ENCODE measurements around the gene RUNX2.

Gene RUNX2

GRCh38 chr6:45427726-45428125 lies 99.6 kb downstream of the RUNX2 start:
- peak overlapping the region; percentile 29 for H3K4me3 Mint-ChIP-seq
- no peak for DNase-seq
- H3K9me3 Mint-ChIP-seq, result no peaks in the 10 kb centered on the region
- peaks cover 72% of the 10 kb centered on the region for H3K36me3 Mint-ChIP-seq (ENCODE audit: low read depth)
- no peaks in the 10 kb centered on the region for H3K27me3 Mint-ChIP-seq
- H3K4me1 Mint-ChIP-seq (ENCODE audit: low read depth), result peaks cover 66% of the 10 kb centered on the region
- H3K27ac Mint-ChIP-seq, result peak overlapping the region; percentile 71

- Mint-ChIP-seq H3K36me3 (ENCODE audit: low read depth) (peaks cover 76% of the 10 kb centered on the region), H3K9me3 (no peaks in the 10 kb centered on the region), H3K27ac (peak overlapping the region; percentile 48), H3K4me1 (ENCODE audit: low read depth) (peaks cover 73% of the 10 kb centered on the region), H3K4me3 (peak overlapping the region; percentile 29), H3K27me3 (no peaks in the 10 kb centered on the region)
- no peak for DNase-seq
Observed at GRCh38 chr6:45428727-45429126, 100.6 kb downstream of the RUNX2 start.

GRCh38 chr6:45430590-45431202 lies 102.6 kb downstream of the RUNX2 start:
- DNase-seq, result no peak
- Mint-ChIP-seq H3K4me3 (peak overlapping the region; percentile 55), H3K27me3 (no peaks in the 10 kb centered on the region), H3K4me1 (ENCODE audit: low read depth) (peaks cover 76% of the 10 kb centered on the region), H3K27ac (peak overlapping the region; percentile 41), H3K36me3 (ENCODE audit: low read depth) (peaks cover 77% of the 10 kb centered on the region), H3K9me3 (no peaks in the 10 kb centered on the region)

GRCh38 chr6:45431317-45432065 lies 103.4 kb downstream of the RUNX2 start:
- peak overlapping the region; percentile 55 for H3K4me3 Mint-ChIP-seq
- H3K9me3 Mint-ChIP-seq, result no peaks in the 10 kb centered on the region
- DNase-seq, result no peak
- H3K27ac Mint-ChIP-seq, result peak overlapping the region; percentile 64
- H3K4me1 Mint-ChIP-seq (ENCODE audit: low read depth), result peaks cover 78% of the 10 kb centered on the region
- peaks cover 81% of the 10 kb centered on the region for H3K36me3 Mint-ChIP-seq (ENCODE audit: low read depth)
- H3K27me3 Mint-ChIP-seq, result no peaks in the 10 kb centered on the region

GRCh38 chr6:45432977-45433376 lies 104.8 kb downstream of the RUNX2 start:
- peak overlapping the region; percentile 44 for H3K27ac Mint-ChIP-seq
- H3K36me3 Mint-ChIP-seq (ENCODE audit: low read depth), result peaks cover 90% of the 10 kb centered on the region
- H3K9me3 Mint-ChIP-seq, result no peaks in the 10 kb centered on the region
- H3K27me3 Mint-ChIP-seq, result no peaks in the 10 kb centered on the region
- DNase-seq, result no peak
- peak overlapping the region; percentile 48 for H3K4me3 Mint-ChIP-seq
- H3K4me1 Mint-ChIP-seq (ENCODE audit: low read depth), result peaks cover 86% of the 10 kb centered on the region

GRCh38 chr6:45433533-45434380 lies 105.6 kb downstream of the RUNX2 start:
- Mint-ChIP-seq H3K4me3 (peak overlapping the region; percentile 30), H3K27me3 (no peaks in the 10 kb centered on the region), H3K27ac (peak overlapping the region; percentile 87), H3K4me1 (ENCODE audit: low read depth) (peaks cover 87% of the 10 kb centered on the region), H3K9me3 (no peaks in the 10 kb centered on the region), H3K36me3 (ENCODE audit: low read depth) (peaks cover 90% of the 10 kb centered on the region)
- no peak for DNase-seq

GRCh38 chr6:45434381-45434700 lies 106.2 kb downstream of the RUNX2 start:
- peaks cover 87% of the 10 kb centered on the region for H3K4me1 Mint-ChIP-seq (ENCODE audit: low read depth)
- H3K36me3 Mint-ChIP-seq (ENCODE audit: low read depth), result peaks cover 90% of the 10 kb centered on the region
- H3K27me3 Mint-ChIP-seq, result no peaks in the 10 kb centered on the region
- peak overlapping the region; percentile 30 for H3K4me3 Mint-ChIP-seq
- no peaks in the 10 kb centered on the region for H3K9me3 Mint-ChIP-seq
- no peak for DNase-seq
- H3K27ac Mint-ChIP-seq, result peak overlapping the region; percentile 87

- Mint-ChIP-seq H3K4me1 (ENCODE audit: low read depth) (peaks cover 87% of the 10 kb centered on the region), H3K27ac (peak overlapping the region; percentile 96), H3K36me3 (ENCODE audit: low read depth) (peaks cover 93% of the 10 kb centered on the region), H3K9me3 (no peaks in the 10 kb centered on the region), H3K27me3 (no peaks in the 10 kb centered on the region), H3K4me3 (peak overlapping the region; percentile 69)
- no peak for DNase-seq
Observed at GRCh38 chr6:45436544-45437438, 108.7 kb downstream of the RUNX2 start.

- H3K4me1 Mint-ChIP-seq (ENCODE audit: low read depth), result peaks cover 88% of the 10 kb centered on the region
- peak overlapping the region; percentile 96 for H3K27ac Mint-ChIP-seq
- H3K27me3 Mint-ChIP-seq, result no peaks in the 10 kb centered on the region
- H3K36me3 Mint-ChIP-seq (ENCODE audit: low read depth), result peaks cover 94% of the 10 kb centered on the region
- DNase-seq, result no peak
- H3K4me3 Mint-ChIP-seq, result peak overlapping the region; percentile 69
- H3K9me3 Mint-ChIP-seq, result no peaks in the 10 kb centered on the region
Observed at GRCh38 chr6:45437439-45437815, 109.3 kb downstream of the RUNX2 start.

GRCh38 chr6:45438151-45438550 lies 110.0 kb downstream of the RUNX2 start:
- H3K4me1 Mint-ChIP-seq (ENCODE audit: low read depth), result peaks cover 88% of the 10 kb centered on the region
- no peaks in the 10 kb centered on the region for H3K9me3 Mint-ChIP-seq
- H3K36me3 Mint-ChIP-seq (ENCODE audit: low read depth), result peaks cover 96% of the 10 kb centered on the region
- H3K27me3 Mint-ChIP-seq, result no peaks in the 10 kb centered on the region
- DNase-seq, result no peak
- peak overlapping the region; percentile 69 for H3K4me3 Mint-ChIP-seq
- H3K27ac Mint-ChIP-seq, result peak overlapping the region; percentile 96

- peak overlapping the region; percentile 56 for H3K27ac Mint-ChIP-seq
Observed at GRCh38 chr6:45438849-45439406, 110.8 kb downstream of the RUNX2 start.

GRCh38 chr6:45439459-45439858 lies 111.3 kb downstream of the RUNX2 start:
- no peak for DNase-seq
- peak overlapping the region; percentile 56 for H3K27ac Mint-ChIP-seq
- peaks cover 97% of the 10 kb centered on the region for H3K36me3 Mint-ChIP-seq (ENCODE audit: low read depth)
- H3K27me3 Mint-ChIP-seq, result no peaks in the 10 kb centered on the region
- H3K4me1 Mint-ChIP-seq (ENCODE audit: low read depth), result peaks cover 89% of the 10 kb centered on the region
- no peaks in the 10 kb centered on the region for H3K9me3 Mint-ChIP-seq
- H3K4me3 Mint-ChIP-seq, result no peak overlapping the region

More at GRCh38 chr6:45438849-45439406, 110.8 kb downstream of the RUNX2 start:
- DNase-seq, result no peak
- Mint-ChIP-seq H3K4me1 (ENCODE audit: low read depth) (peaks cover 89% of the 10 kb centered on the region), H3K9me3 (no peaks in the 10 kb centered on the region), H3K27me3 (no peaks in the 10 kb centered on the region), H3K4me3 (no peak overlapping the region), H3K36me3 (ENCODE audit: low read depth) (peaks cover 97% of the 10 kb centered on the region)

GRCh38 chr6:45439861-45440388 lies 111.8 kb downstream of the RUNX2 start:
- H3K4me1 Mint-ChIP-seq (ENCODE audit: low read depth), result peaks cover 87% of the 10 kb centered on the region
- H3K27ac Mint-ChIP-seq, result peak overlapping the region; percentile 56
- H3K36me3 Mint-ChIP-seq (ENCODE audit: low read depth), result peaks cover 97% of the 10 kb centered on the region
- H3K4me3 Mint-ChIP-seq, result no peak overlapping the region
- no peak for DNase-seq
- no peaks in the 10 kb centered on the region for H3K9me3 Mint-ChIP-seq
- H3K27me3 Mint-ChIP-seq, result no peaks in the 10 kb centered on the region
